ENCODE results near the gene FRS2. TPM values are rescaled to one million over a fixed set of nuclear protein-coding genes. Genes with fewer than 3 reads are reported as not detected.

Gene FRS2
- total RNA-seq, 4 donors from 2014 or later: 35.2 to 60.7 (median 48.6) TPM

- WGBS: 80% methylated on average over 5 of the region's 5 CpGs
- no peak for TF ChIP-seq POLR2A (IDR thresholded peaks at IDR 0.05)
- no peak for TF ChIP-seq CTCF (IDR thresholded peaks at IDR 0.05)
- no peak for TF ChIP-seq EP300 (IDR thresholded peaks at IDR 0.05)
- no peak for TF ChIP-seq POLR2AphosphoS5 (IDR thresholded peaks at IDR 0.05)
- H3K36me3 ChIP-seq: no peaks in the 10 kb centered on the region
- DNase-seq (ENCODE audit: low spot score in 2 of 2): no peak
- H3K27me3 ChIP-seq: no peaks in the 10 kb centered on the region
- peaks cover 58% of the 10 kb centered on the region for H3K4me1 ChIP-seq
- H3K27ac ChIP-seq: no peak overlapping the region
- no peak overlapping the region for H3K4me3 ChIP-seq
- H3K9me3 ChIP-seq: no peaks in the 10 kb centered on the region
Observed at GRCh38 chr12:69509904-69510827, 40.0 kb downstream of the FRS2 start.

- WGBS: 91% methylated on average over 1 of the region's 1 CpG
Observed at GRCh38 chr12:69511016-69511415, 40.8 kb downstream of the FRS2 start.

GRCh38 chr12:69511469-69512267 is 41.5 kb downstream of the FRS2 start:
- H3K4me1 ChIP-seq: peaks cover 47% of the 10 kb centered on the region

More at GRCh38 chr12:69511016-69511415, 40.8 kb downstream of the FRS2 start:
- H3K27ac ChIP-seq: no peak overlapping the region
- no peak for TF ChIP-seq CTCF (IDR thresholded peaks at IDR 0.05)
- TF ChIP-seq POLR2A (IDR thresholded peaks at IDR 0.05): no peak
- no peak for TF ChIP-seq POLR2AphosphoS5 (IDR thresholded peaks at IDR 0.05)
- TF ChIP-seq EP300 (IDR thresholded peaks at IDR 0.05): no peak
- peaks cover 52% of the 10 kb centered on the region for H3K4me1 ChIP-seq
- DNase-seq (ENCODE audit: low spot score in 2 of 2): no peak
- H3K36me3 ChIP-seq: no peaks in the 10 kb centered on the region
- no peak overlapping the region for H3K4me3 ChIP-seq
- no peaks in the 10 kb centered on the region for H3K9me3 ChIP-seq
- no peaks in the 10 kb centered on the region for H3K27me3 ChIP-seq

GRCh38 chr12:69512820-69513219 is 42.6 kb downstream of the FRS2 start:
- Histone ChIP-seq H3K27ac (no peak overlapping the region), H3K4me1 (peaks cover 40% of the 10 kb centered on the region), H3K27me3 (no peaks in the 10 kb centered on the region), H3K9me3 (no peaks in the 10 kb centered on the region), H3K4me3 (no peak overlapping the region), H3K36me3 (no peaks in the 10 kb centered on the region)
- TF ChIP-seq EP300 (IDR thresholded peaks at IDR 0.05) (no peak), POLR2A (IDR thresholded peaks at IDR 0.05) (no peak), POLR2AphosphoS5 (IDR thresholded peaks at IDR 0.05) (no peak), CTCF (IDR thresholded peaks at IDR 0.05) (no peak)
- no peak for DNase-seq (ENCODE audit: low spot score in 2 of 2)
- WGBS: 75% methylated on average over 2 of the region's 2 CpGs

More at GRCh38 chr12:69511469-69512267, 41.5 kb downstream of the FRS2 start:
- H3K4me3 ChIP-seq: no peak overlapping the region
- TF ChIP-seq EP300 (IDR thresholded peaks at IDR 0.05) (no peak), POLR2AphosphoS5 (IDR thresholded peaks at IDR 0.05) (no peak), POLR2A (IDR thresholded peaks at IDR 0.05) (no peak), CTCF (IDR thresholded peaks at IDR 0.05) (no peak)
- WGBS: 80% methylated on average over 6 of the region's 6 CpGs
- H3K9me3 ChIP-seq: no peaks in the 10 kb centered on the region
- no peak overlapping the region for H3K27ac ChIP-seq
- no peak for DNase-seq (ENCODE audit: low spot score in 2 of 2)
- no peaks in the 10 kb centered on the region for H3K27me3 ChIP-seq
- no peaks in the 10 kb centered on the region for H3K36me3 ChIP-seq

- Histone ChIP-seq H3K4me3 (no peak overlapping the region), H3K36me3 (no peaks in the 10 kb centered on the region), H3K9me3 (no peaks in the 10 kb centered on the region), H3K27ac (no peak overlapping the region), H3K4me1 (peaks cover 40% of the 10 kb centered on the region), H3K27me3 (no peaks in the 10 kb centered on the region)
- no peak for DNase-seq (ENCODE audit: low spot score in 2 of 2)
- no peak for TF ChIP-seq POLR2A (IDR thresholded peaks at IDR 0.05)
- no peak for TF ChIP-seq POLR2AphosphoS5 (IDR thresholded peaks at IDR 0.05)
- no peak for TF ChIP-seq EP300 (IDR thresholded peaks at IDR 0.05)
- TF ChIP-seq CTCF (IDR thresholded peaks at IDR 0.05): no peak
- 93% methylated on average over 1 of the region's 1 CpG for WGBS
Observed at GRCh38 chr12:69513297-69513696, 43.1 kb downstream of the FRS2 start.

Measured in suprapubic skin (tissue), 4 donors.